ENCODE measurements around the gene ANKH.

ANKH gene

DNA sequence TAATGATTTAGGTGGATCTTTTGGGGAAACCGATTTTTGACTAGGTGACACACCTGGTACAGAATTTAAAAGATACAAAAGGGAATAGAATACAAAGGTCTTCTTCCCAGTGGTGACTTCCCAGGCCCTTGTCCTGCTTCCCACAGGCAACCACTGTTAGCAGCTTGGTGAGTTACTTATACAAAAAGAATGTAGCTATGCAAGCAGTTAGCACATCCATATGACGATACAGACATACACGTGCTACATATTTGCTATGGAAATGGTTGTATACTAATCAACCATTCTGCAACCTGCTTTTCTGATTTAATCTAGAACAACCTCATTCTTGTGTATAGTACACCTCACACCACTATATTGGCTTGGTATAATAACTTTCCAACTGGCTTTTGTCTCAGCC lies 156.1 kb downstream of the ANKH start:
- no peak overlapping the region for H3K4me3 ChIP-seq (ENCODE audit: low read depth, low read length)
- H3K4me1 ChIP-seq (ENCODE audit: control insufficient read depth, insufficient read depth, low read length, unreplicated experiment): peaks cover 6% of the 10 kb centered on the region
- H3K36me3 ChIP-seq (ENCODE audit: insufficient read depth, low read length): peaks cover 9% of the 10 kb centered on the region; the same call in 1 of the 2 replicates
- H3K79me2 ChIP-seq (ENCODE audit: control insufficient read depth, insufficient read depth, low read length, unreplicated experiment): no peaks in the 10 kb centered on the region
- H3K27me3 ChIP-seq (ENCODE audit: insufficient read depth, low read length): no peaks in the 10 kb centered on the region
- no peak overlapping the region for H2AFZ ChIP-seq (ENCODE audit: low read length, unreplicated experiment)
- H3K27ac ChIP-seq (ENCODE audit: low read depth, low read length): no peak overlapping the region

DNA sequence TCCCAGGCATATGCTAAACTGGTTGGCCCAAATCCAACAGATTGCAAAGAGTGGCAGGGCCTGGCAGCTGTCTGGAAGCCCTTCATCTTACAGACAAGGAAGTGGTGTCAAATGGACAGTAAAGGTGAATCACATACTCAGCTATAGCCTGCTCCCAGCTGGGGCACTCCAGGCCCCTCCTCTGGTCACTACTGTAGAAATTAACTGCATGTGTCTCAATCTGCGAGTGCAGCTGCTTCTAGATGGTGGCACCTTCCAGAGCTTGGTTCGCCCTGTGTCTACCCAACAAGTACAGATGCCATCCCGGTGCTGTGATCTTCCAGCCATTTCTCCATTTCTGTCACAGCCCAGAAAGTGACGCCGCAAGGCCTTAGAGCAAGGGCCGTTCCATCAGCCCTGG lies 156.9 kb downstream of the ANKH start:
- Histone ChIP-seq H2AFZ (ENCODE audit: low read length, unreplicated experiment) (no peak overlapping the region), H3K79me2 (ENCODE audit: control insufficient read depth, insufficient read depth, low read length, unreplicated experiment) (no peaks in the 10 kb centered on the region), H3K36me3 (ENCODE audit: insufficient read depth, low read length) (peaks cover 12% of the 10 kb centered on the region), H3K4me3 (ENCODE audit: low read depth, low read length) (no peak overlapping the region), H3K27ac (ENCODE audit: low read depth, low read length) (no peak overlapping the region), H3K27me3 (ENCODE audit: insufficient read depth, low read length) (no peaks in the 10 kb centered on the region), H3K4me1 (ENCODE audit: control insufficient read depth, insufficient read depth, low read length, unreplicated experiment) (no peaks in the 10 kb centered on the region)

DNA sequence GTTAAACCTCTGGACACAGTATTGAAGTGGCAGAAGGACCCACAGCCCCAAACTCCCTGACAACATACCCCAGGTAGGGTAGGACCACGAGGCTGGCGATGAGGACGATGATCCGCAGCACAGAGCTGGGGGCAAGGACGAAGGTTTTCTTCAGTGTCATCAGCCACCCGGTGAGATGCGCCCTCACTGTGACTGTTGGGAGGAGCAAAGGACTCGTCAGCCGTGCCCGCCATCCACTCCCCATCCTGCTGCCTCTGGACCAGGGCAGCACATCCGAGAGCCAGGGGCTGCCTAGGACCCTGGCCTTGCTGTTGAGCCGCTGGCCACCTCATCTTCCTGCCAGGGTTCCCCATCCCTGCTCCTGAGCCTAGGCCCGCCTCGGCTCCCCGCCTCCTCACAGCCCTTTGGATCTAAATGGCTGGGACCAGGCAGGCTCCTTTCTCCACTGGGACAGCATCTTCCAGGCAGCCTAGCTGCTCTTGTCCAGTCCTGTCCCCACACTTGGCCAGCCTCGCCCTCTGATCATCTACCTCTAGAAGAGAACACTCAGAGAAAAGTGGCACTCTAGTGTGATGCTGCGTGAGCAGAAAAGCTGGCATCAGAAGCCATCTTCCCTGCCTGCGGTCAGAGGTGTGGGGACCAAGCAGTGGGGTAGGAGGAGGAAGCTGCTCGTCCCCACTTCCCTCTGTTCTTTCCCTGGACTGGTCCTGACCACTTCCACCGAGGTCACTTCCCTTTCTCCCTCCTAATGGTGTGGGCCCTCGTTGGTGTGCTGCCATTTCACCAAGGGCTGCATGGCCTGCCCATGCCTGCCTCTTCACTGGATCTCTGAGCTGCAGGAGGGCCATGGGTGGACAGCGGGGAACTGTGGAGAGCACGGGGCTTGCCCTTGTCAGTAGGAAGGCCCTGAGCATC lies 157.8 kb downstream of the ANKH start:
- no peaks in the 10 kb centered on the region for H3K27me3 ChIP-seq (ENCODE audit: insufficient read depth, low read length)
- no peaks in the 10 kb centered on the region for H3K79me2 ChIP-seq (ENCODE audit: control insufficient read depth, insufficient read depth, low read length, unreplicated experiment)
- no peak overlapping the region for H3K27ac ChIP-seq (ENCODE audit: low read depth, low read length)
- H3K4me3 ChIP-seq (ENCODE audit: low read depth, low read length): no peak overlapping the region
- H3K4me1 ChIP-seq (ENCODE audit: control insufficient read depth, insufficient read depth, low read length, unreplicated experiment): no peaks in the 10 kb centered on the region
- no peak overlapping the region for H2AFZ ChIP-seq (ENCODE audit: low read length, unreplicated experiment)
- peaks cover 12% of the 10 kb centered on the region for H3K36me3 ChIP-seq (ENCODE audit: insufficient read depth, low read length)

DNA sequence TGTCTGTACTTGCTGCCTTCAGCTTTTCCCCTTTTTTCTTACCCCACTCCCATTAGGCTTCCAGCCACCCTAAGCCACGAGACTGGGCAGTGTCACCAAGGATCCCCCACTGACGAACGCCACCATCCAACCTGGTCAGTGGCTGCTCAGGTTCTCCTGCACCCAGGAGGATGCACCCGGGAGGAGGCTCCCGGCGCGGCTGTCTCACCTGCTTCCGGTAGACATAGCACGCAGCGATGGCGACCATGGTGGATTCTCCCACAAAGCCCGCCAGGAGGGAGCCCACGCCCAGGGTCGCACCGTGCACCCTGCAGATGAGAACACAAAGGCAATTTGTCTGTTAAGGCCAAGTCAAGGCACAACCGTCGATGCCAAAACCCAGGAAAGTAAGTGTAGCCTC lies 158.9 kb downstream of the ANKH start:
- Histone ChIP-seq H2AFZ (ENCODE audit: low read length, unreplicated experiment) (no peak overlapping the region), H3K36me3 (ENCODE audit: insufficient read depth, low read length) (peaks cover 12% of the 10 kb centered on the region), H3K79me2 (ENCODE audit: control insufficient read depth, insufficient read depth, low read length, unreplicated experiment) (no peaks in the 10 kb centered on the region), H3K4me3 (ENCODE audit: low read depth, low read length) (no peak overlapping the region), H3K27me3 (ENCODE audit: insufficient read depth, low read length) (no peaks in the 10 kb centered on the region), H3K27ac (ENCODE audit: low read depth, low read length) (no peak overlapping the region), H3K4me1 (ENCODE audit: control insufficient read depth, insufficient read depth, low read length, unreplicated experiment) (no peaks in the 10 kb centered on the region)

DNA sequence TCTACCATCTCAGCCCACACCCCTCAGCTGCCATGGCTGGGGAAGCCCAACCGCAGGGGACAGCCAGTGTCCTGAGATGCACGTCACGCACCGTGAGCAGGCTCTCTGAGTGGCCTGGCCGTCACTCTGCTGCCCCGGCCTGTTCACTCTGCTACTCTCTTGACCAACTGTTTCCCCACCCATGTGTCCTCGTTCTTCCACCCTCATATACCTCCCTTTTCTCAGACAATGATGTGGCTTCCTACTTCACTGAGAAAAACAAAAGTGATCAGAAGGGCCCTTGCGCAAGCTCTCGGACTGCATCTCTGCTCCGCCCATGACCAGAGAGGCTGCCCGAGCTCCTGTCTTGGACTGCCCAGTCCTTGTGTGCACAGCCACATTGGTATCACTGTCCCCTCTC lies 159.4 kb downstream of the ANKH start:
- H3K36me3 ChIP-seq (ENCODE audit: insufficient read depth, low read length): peaks cover 12% of the 10 kb centered on the region
- no peaks in the 10 kb centered on the region for H3K27me3 ChIP-seq (ENCODE audit: insufficient read depth, low read length)
- no peaks in the 10 kb centered on the region for H3K4me1 ChIP-seq (ENCODE audit: control insufficient read depth, insufficient read depth, low read length, unreplicated experiment)
- no peak overlapping the region for H3K27ac ChIP-seq (ENCODE audit: low read depth, low read length)
- H3K79me2 ChIP-seq (ENCODE audit: control insufficient read depth, insufficient read depth, low read length, unreplicated experiment): no peaks in the 10 kb centered on the region
- no peak overlapping the region for H3K4me3 ChIP-seq (ENCODE audit: low read depth, low read length)
- H2AFZ ChIP-seq (ENCODE audit: low read length, unreplicated experiment): no peak overlapping the region

DNA sequence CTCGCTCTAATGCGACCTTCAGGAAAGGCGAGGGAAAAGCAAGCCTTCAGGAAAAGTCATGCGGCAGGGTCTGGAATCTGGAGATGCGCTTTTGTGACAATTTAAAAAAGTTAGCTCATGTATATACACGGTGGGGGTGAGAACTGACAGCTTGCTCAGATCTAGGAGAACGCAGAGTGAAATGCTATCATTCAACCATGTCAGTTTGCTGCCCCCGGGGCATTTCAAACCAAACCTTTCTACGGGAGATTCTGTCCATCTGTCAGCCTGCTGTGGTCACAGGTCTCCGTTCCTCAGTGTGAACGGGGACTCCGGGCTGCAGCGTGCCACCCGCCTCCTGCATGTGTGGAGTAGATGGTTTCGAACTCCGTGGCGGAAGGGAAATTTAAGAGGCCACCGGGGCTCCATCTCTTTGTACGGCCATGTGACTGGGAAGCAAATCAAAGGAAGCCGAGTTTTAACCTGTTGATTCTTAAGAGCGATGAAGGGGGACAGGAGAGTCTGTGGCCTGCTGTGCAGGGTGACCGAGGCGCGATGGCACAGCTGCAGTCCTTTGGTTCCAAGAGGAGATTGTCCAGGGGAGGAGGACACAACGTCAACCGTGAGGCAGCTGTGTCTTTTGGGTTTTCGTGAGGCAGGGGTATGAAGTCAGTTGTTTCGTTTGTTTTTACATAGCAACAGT lies 161.1 kb downstream of the ANKH start:
- H3K36me3 ChIP-seq (ENCODE audit: insufficient read depth, low read length): peaks cover 12% of the 10 kb centered on the region
- peaks cover 14% of the 10 kb centered on the region for H3K4me1 ChIP-seq (ENCODE audit: control insufficient read depth, insufficient read depth, low read length, unreplicated experiment)
- H3K79me2 ChIP-seq (ENCODE audit: control insufficient read depth, insufficient read depth, low read length, unreplicated experiment): no peaks in the 10 kb centered on the region
- H3K4me3 ChIP-seq (ENCODE audit: low read depth, low read length): no peak overlapping the region
- H3K27ac ChIP-seq (ENCODE audit: low read depth, low read length): no peak overlapping the region
- no peak overlapping the region for H2AFZ ChIP-seq (ENCODE audit: low read length, unreplicated experiment)
- no peaks in the 10 kb centered on the region for H3K27me3 ChIP-seq (ENCODE audit: insufficient read depth, low read length)

DNA sequence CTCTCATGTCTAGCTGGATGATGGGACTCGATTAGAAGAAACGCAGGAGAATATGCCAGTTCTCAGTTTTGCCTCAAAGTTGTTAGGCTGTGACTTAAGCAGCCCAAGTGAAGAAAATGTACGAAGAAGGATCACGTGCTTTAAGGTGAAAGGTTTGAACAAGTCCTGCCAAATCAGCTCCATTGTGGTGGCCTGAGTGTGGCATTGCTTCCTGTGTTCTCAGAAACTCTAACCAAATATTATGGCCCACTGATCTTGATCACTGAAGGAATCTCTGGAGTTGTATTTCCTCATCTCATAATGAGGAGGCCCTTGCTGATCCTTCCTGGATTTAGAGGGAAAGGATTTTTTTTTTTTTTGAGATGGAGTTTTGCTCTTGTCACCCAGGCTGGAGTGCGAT lies 163.0 kb downstream of the ANKH start:
- H2AFZ ChIP-seq (ENCODE audit: low read length, unreplicated experiment): no peak overlapping the region
- H3K27ac ChIP-seq (ENCODE audit: low read depth, low read length): no peak overlapping the region
- H3K36me3 ChIP-seq (ENCODE audit: insufficient read depth, low read length): peaks cover 15% of the 10 kb centered on the region
- no peaks in the 10 kb centered on the region for H3K27me3 ChIP-seq (ENCODE audit: insufficient read depth, low read length)
- H3K4me1 ChIP-seq (ENCODE audit: control insufficient read depth, insufficient read depth, low read length, unreplicated experiment): peaks cover 14% of the 10 kb centered on the region
- no peak overlapping the region for H3K4me3 ChIP-seq (ENCODE audit: low read depth, low read length)
- H3K79me2 ChIP-seq (ENCODE audit: control insufficient read depth, insufficient read depth, low read length, unreplicated experiment): no peaks in the 10 kb centered on the region

DNA sequence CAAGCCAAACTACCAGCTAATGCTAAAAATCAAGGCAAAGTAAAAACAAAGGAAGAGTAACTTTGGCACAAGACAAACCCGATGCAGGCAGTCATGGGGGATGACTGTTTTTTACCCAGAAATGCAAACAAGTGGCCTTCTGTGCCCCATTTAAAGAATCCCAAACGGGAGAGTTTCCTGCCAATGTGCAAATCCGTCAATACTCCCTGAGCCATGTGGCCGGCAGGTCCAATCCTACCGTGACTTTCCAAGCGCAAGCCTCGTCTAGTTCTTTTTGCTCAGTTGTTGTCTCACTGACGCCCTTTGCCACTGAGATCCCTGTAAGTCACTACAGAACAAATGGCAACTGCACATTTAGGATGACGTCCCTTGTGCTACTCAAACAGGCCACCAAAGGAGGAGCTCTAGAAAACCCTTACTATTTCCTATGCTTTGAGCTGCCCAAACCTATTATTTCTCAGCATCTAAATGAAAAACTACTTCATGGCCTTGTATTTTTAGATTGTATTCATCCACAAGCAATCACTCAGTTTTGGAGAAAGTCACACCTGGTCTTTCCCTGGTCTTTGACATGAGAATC lies 163.7 kb downstream of the ANKH start:
- H3K4me1 ChIP-seq (ENCODE audit: control insufficient read depth, insufficient read depth, low read length, unreplicated experiment): peaks cover 14% of the 10 kb centered on the region
- no peak overlapping the region for H3K27ac ChIP-seq (ENCODE audit: low read depth, low read length)
- H3K27me3 ChIP-seq (ENCODE audit: insufficient read depth, low read length): no peaks in the 10 kb centered on the region
- H3K36me3 ChIP-seq (ENCODE audit: insufficient read depth, low read length): peaks cover 11% of the 10 kb centered on the region
- H3K4me3 ChIP-seq (ENCODE audit: low read depth, low read length): no peak overlapping the region
- H2AFZ ChIP-seq (ENCODE audit: low read length, unreplicated experiment): no peak overlapping the region
- no peaks in the 10 kb centered on the region for H3K79me2 ChIP-seq (ENCODE audit: control insufficient read depth, insufficient read depth, low read length, unreplicated experiment)

DNA sequence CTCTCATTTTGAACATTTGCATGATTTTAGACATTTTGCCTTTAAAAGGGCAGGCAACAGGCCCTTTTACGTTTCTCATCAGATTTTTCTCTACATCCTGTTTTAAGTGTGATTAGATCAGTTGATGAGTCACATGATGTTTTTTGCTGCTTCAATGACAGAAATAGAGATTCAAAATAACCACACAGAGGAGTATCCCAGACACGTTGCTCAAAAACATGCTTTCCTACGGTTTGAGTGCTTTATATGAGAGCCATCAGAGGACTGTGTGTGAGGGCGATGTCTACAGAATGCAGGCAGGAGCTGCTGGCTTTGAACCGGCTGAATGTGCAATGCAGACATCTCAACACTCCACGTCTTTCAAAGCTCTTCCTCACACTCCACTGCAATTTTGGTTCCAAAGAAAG lies 165.0 kb downstream of the ANKH start:
- Histone ChIP-seq H3K4me3 (ENCODE audit: low read depth, low read length) (no peak overlapping the region), H3K27ac (ENCODE audit: low read depth, low read length) (peak overlapping the region; percentile 60), H3K27me3 (ENCODE audit: insufficient read depth, low read length) (no peaks in the 10 kb centered on the region), H3K79me2 (ENCODE audit: control insufficient read depth, insufficient read depth, low read length, unreplicated experiment) (no peaks in the 10 kb centered on the region), H3K36me3 (ENCODE audit: insufficient read depth, low read length) (peaks cover 6% of the 10 kb centered on the region), H3K4me1 (ENCODE audit: control insufficient read depth, insufficient read depth, low read length, unreplicated experiment) (peaks cover 14% of the 10 kb centered on the region), H2AFZ (ENCODE audit: low read length, unreplicated experiment) (peak overlapping the region; percentile 5)

DNA sequence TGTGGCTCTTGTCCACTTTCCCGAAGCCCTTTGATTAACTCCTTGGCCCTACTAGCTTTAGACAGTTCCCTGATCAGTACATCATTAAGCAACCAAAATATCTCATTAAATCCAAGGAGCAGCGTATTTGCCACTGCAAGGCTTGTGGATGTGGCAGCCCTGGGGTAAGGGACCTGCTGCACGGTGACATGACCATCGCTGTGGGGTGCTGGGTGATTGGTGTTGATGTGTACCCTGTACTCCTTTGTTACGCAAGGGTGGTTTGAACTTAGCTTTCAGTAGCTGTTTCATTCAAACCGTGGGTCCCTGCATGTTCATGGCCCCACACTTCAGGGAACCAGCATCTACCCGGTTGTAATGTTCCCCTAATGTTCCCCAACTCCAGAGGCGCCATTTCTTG lies 166.0 kb downstream of the ANKH start:
- peaks cover 6% of the 10 kb centered on the region for H3K36me3 ChIP-seq (ENCODE audit: insufficient read depth, low read length)
- H3K27me3 ChIP-seq (ENCODE audit: insufficient read depth, low read length): no peaks in the 10 kb centered on the region
- H3K27ac ChIP-seq (ENCODE audit: low read depth, low read length): peak overlapping the region; percentile 60; the same call in 1 of the 2 replicates
- no peaks in the 10 kb centered on the region for H3K79me2 ChIP-seq (ENCODE audit: control insufficient read depth, insufficient read depth, low read length, unreplicated experiment)
- peaks cover 14% of the 10 kb centered on the region for H3K4me1 ChIP-seq (ENCODE audit: control insufficient read depth, insufficient read depth, low read length, unreplicated experiment)
- H3K4me3 ChIP-seq (ENCODE audit: low read depth, low read length): no peak overlapping the region
- H2AFZ ChIP-seq (ENCODE audit: low read length, unreplicated experiment): no peak overlapping the region

Data from ACC112 (cell line).